Pulmonary artery endothelial cell (primary cell): ENCODE results near the gene EXPH5. TPM values are rescaled to one million over a fixed set of nuclear protein-coding genes. Genes with fewer than 3 reads are reported as not detected.

Experiments used
- DNase-seq: peaks from one replicate; pipeline ENCODE4 v3.0.0-alpha.2; 2011; ENCODE audit warnings: low read depth, low spot score
- total RNA-seq: library from RNA; depleted of rRNA; stranded (reverse); fragments of >200 nt; gene quantifications from 2 replicates; pipeline ENCODE4 v1.2.3, GENCODE V29; 2014

EXPH5 gene
- total RNA-seq, 1 donor from 2014 or later, result under 0.01 TPM

DNA sequence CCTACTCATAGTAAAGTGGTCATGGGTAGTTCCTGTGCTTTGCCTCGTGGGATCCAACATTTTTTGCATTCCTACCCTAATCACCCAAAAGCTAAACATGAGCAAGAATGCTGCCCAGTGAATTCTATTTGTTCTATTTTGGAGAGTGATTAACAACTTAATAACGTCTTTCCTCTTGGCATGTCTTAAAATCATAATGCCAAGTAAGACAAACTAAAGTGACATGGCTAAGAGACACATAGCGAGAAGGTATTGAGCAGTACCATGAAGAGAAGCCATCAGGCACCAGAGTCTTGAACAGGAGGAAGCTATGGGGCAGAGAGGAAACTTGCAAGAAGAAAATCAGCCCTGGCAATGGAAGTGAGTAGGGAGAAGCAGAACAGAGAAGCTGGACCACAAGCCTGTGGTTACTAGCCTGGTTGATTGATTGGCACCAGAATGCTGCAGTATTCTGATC lies 32.0 kb downstream of the EXPH5 start:
- no peak for DNase-seq

DNA sequence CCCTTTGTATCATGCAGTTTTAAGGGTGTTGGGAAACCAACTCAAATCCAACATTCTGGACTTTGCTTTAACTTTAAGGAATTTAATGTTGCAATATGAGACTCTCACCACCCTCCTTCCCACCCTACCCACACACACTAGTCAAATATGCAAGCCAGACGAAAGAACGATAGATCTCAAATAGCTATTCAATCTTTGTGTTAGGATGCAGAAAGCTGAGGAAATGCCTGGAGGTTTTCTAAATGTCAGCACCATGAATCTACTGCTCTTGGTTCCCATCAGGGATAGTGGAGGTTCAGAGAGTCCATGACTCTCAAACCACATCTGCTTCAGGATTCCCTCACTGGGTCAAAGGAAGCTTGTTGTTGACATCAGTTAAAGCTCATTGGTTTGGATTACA lies 33.7 kb downstream of the EXPH5 start:
- DNase-seq, result no peak

- DNase-seq, result no peak
Measured at GRCh38 chr11:108559340-108559739, 34.2 kb downstream of the EXPH5 start.

GRCh38 chr11:108558222-108558621 lies 35.3 kb downstream of the EXPH5 start:
- no peak for DNase-seq

DNA sequence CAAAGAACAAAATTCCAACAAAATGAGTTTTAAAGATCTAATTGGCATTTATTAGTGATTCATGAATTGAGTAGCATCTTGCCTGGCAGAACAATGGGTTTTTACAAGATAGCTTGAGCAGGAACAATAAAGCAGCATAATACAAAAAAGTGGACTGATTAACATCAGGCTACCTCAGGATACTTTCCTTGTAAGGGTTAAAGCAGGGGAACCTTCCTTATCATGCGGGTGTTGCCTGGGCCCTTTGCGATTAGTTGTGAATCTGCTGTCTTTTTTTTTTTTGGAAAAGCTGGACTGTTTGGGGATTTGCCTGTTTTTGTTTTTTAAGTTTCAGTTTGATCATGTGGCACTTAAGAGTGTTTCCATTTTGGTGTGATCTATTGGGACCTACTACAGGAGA lies 37.5 kb downstream of the EXPH5 start:
- DNase-seq, result no peak

GRCh38 chr11:108551651-108552462 lies 41.7 kb downstream of the EXPH5 start:
- no peak for DNase-seq

- no peak for DNase-seq
Measured at GRCh38 chr11:108549319-108549885, 44.2 kb downstream of the EXPH5 start.

- DNase-seq, result no peak
Measured at GRCh38 chr11:108545909-108546501, 47.6 kb downstream of the EXPH5 start.

DNA sequence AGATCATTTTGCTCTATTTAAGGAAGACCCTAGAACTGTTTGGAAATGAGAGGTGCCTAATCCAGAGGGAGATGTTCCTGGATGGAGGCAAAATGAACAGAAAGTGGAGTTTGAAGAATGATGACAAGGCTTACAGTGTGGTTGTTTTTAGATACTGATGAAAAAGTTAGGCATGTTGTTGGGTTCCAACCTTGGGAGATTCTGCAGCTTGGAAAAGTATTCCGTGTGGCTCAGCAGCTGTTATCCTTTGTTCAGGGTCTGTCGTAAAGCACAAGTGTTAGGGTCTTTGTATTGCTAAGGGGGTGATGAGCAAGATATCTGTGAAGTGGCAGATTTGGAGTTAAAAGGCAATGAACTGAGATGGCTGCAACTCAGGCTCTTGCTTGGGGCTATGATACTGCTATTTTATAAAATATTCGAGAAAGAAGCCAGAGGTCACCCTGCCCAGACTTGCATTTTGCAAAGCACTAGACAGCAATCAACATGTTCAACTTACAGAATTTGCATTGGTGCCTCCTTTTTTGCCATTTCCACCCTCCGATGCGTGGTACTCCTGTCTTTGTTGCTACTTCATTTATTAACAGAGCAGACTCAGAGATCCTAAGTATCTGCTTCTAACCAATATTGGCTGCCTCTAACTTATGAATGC lies 50.1 kb downstream of the EXPH5 start:
- no peak for DNase-seq

- DNase-seq, result no peak
Measured at GRCh38 chr11:108541531-108541930, 52.0 kb downstream of the EXPH5 start.

- no peak for DNase-seq
Measured at GRCh38 chr11:108538502-108538901, 55.1 kb downstream of the EXPH5 start.

GRCh38 chr11:108538022-108538424 lies 55.5 kb downstream of the EXPH5 start:
- DNase-seq, result no peak

DNA sequence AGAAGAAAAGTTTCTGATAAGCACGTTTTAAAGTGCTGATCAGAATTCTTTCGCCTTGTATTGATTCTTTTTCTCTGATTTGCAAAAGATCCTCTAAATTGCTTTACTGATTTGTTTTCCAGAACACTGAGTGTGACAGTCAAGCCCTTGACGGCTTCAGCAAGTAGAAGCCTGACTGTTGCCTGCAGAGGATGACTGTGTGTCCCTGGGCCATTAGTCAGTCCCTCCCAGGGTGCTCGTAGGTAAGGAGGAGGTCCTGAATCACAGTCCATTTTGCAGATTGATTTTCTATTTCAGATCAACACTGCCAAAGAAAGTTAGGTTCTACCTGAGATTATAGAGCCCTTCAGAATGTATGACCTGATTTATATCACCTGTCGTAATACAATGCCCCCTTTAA lies 56.8 kb downstream of the EXPH5 start:
- DNase-seq, result no peak

DNA sequence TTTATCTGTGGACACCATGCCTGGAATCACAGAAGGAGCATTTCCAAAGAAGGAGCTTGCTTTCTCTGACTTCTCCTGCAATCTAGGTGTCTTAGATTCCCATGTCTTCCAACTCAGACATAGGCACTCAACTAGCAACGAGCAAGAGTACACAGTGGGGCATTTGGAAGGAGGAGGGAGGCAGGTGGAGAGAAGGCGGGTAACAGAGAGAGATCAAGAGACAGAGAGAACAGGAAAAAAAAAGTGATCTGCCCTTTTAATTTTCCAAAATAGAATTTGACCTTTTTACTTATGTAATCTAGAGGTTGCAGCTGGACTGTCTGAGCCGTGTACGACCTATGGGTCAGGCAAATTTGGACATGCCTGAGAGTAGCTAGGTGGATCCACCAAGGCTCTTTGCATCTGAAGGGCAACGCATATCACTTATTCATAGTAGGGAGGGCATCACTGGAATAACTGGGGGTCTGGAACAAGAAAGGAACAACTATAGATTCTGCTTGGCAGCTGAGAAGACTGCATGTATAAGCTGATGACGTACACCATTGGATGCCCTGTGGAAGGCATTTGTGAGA lies 58.1 kb downstream of the EXPH5 start:
- no peak for DNase-seq

DNA sequence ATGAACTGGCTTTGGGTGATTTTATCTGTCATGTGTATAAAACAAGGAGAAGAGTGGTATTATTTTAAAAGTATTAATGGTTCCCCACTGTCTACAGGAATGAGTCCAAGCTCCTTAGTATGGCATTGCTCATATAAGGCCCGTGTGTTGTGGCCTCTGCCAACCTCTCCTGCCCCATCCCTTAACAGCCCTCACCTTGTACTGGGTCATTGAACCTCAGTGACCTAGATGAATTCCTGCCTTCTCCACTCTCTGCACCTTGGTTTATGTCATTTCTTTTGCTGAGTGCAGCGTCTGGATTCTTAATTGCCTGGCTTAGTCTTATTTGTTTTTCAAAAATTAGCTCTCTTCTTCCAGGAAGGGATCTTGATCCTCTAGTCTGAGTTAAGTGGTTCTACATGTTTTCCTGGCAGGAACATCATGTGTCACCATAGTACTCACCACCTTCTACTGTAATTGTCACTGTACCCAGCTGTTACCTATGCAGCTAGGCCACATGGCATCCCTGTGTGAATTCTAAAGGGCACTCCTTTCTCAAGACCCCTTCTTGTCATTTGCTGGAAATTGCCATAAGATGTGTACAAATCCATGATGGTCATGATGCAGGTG lies 59.2 kb downstream of the EXPH5 start:
- DNase-seq, result no peak

- no peak for DNase-seq
Measured at GRCh38 chr11:108530426-108530825, 63.1 kb downstream of the EXPH5 start.

DNA sequence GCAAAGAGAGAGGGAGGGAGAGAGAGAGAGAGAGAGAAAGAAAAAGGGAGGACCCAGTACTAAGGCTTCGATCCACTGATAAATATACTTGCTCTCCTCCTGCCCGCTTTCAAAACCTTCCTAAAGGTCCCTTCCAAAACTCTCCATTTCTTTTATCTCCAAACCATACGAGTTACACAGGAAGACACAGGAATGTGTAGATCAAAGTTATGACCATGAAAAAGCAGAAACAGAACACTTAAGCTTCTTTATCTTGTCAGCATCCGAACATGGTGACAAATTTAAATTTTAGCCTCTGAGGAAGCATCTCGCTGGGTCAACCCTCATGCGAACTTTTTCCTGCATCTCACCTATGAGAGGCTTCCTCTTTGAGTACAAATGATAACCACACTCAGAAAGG lies 66.2 kb downstream of the EXPH5 start:
- DNase-seq, result no peak

- no peak for DNase-seq
Measured at GRCh38 chr11:108525161-108525560, 68.4 kb downstream of the EXPH5 start.

GRCh38 chr11:108524422-108524821 lies 69.1 kb downstream of the EXPH5 start:
- no peak for DNase-seq

DNA sequence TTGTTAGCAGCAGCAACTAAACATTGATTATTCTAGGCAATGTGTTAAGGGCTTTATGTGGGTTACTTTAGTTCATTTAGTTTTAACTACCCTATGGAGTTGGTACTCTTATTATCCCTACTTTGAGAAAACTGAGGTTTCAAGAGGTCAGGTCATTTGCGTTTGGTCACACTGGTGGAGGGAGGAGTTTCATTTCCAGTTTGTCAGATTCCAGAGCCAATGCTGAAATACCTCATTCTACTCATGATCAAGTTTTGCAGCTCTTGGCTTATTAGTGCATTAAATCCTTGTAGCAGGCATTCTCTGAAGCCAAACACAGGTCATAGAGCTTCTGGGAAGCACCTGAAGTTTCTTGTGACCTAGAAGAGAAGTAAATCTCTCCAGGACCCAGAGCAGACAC lies 71.2 kb downstream of the EXPH5 start:
- no peak for DNase-seq

- DNase-seq, result no peak
Measured at GRCh38 chr11:108518581-108518980, 75.0 kb downstream of the EXPH5 start.
